NCI-H510A (cell line): ENCODE measurements around the gene KY.

Experiments used
- DNase-seq: peaks from one replicate; lab custom pipeline; 2025; lab: John Stamatoyannopoulos, UW

KY gene

GRCh38 chr3:134650431-134651346, at the start of gene KY:
Gene KY, minus strand, starts transcription at chr3:134651022. Its CDS starts 62 bp downstream, at chr3:134650960.
- peak; percentile 39 for DNase-seq

GRCh38 chr3:134699721-134700120, 48.9 kb upstream of the KY start:
- DNase-seq = no peak

GRCh38 chr3:134699141-134699711, 48.4 kb upstream of the KY start:
- no peak for DNase-seq

GRCh38 chr3:134697830-134698689, 47.2 kb upstream of the KY start:
- DNase-seq = no peak

- DNase-seq = no peak
Measured at GRCh38 chr3:134696155-134696554, 45.3 kb upstream of the KY start.

- DNase-seq = no peak
Measured at GRCh38 chr3:134694946-134695543, 44.2 kb upstream of the KY start.

GRCh38 chr3:134694466-134694865, 43.6 kb upstream of the KY start:
- DNase-seq = no peak

GRCh38 chr3:134693804-134694203, 43.0 kb upstream of the KY start:
- no peak for DNase-seq

- no peak for DNase-seq
Measured at GRCh38 chr3:134693226-134693625, 42.4 kb upstream of the KY start.

- DNase-seq = no peak
Measured at GRCh38 chr3:134690226-134690625, 39.4 kb upstream of the KY start.

GRCh38 chr3:134687642-134688041, 36.8 kb upstream of the KY start:
- DNase-seq = no peak

- DNase-seq = no peak
Measured at GRCh38 chr3:134685929-134686802, 35.3 kb upstream of the KY start.

- no peak for DNase-seq
Measured at GRCh38 chr3:134682196-134682880, 31.5 kb upstream of the KY start.

- no peak for DNase-seq
Measured at GRCh38 chr3:134681522-134681900, 30.7 kb upstream of the KY start.

- no peak for DNase-seq
Measured at GRCh38 chr3:134680796-134681521, 30.1 kb upstream of the KY start.

GRCh38 chr3:134677987-134678308, 27.1 kb upstream of the KY start:
- no peak for DNase-seq

- no peak for DNase-seq
Measured at GRCh38 chr3:134677196-134677986, 26.6 kb upstream of the KY start.

GRCh38 chr3:134675726-134676256, 25.0 kb upstream of the KY start:
- no peak for DNase-seq

- no peak for DNase-seq
Measured at GRCh38 chr3:134672571-134672970, 21.7 kb upstream of the KY start.
